AG09319 (cell line): ENCODE data around the gene SORBS2.
"Not testable (repeated sequence)": the region's sequence is repeated elsewhere in the genome, so short reads cannot be mapped to it uniquely, and the experiment has no call there.

Source experiments
- DNase-seq: peaks from one replicate; pipeline ENCODE4 v3.0.0-alpha.2; 2010; ENCODE audit warnings: low read depth; ENCODE audit errors: extremely low read depth
- CTCF ChIP-seq: IDR thresholded peaks from 2 replicates; pipeline ENCODE4 v1.5.1; 2011; ENCODE audit warnings: low read depth, mild to moderate bottlenecking, inconsistent platforms, low read length, moderate library complexity

SORBS2 gene

GRCh38 chr4:185718578-185719499, 93.2 kb downstream of the SORBS2 start:
- TF ChIP-seq CTCF, result no peak
- no peak for DNase-seq

DNA sequence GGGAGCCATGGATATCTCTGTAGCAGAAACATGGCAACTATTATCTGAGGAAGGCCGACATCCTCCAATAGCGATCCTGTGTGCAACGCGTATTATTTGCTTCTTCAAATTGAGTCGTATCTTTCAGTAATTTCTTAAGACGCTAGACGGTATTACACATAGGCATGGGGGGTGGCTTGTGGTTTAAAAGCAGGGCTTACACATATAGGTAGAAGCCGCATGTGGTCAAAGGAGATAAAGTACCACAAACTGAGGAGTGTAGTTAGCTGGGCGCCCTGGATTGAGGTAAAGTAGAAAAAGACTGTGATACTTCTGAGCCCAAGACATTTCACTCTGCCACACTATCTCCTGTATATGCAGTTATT, 94.6 kb downstream of the SORBS2 start:
- no peak for DNase-seq
- no peak for TF ChIP-seq CTCF

GRCh38 chr4:185716577-185717376, 95.2 kb downstream of the SORBS2 start:
- no peak for DNase-seq
- TF ChIP-seq CTCF, result no peak

DNA sequence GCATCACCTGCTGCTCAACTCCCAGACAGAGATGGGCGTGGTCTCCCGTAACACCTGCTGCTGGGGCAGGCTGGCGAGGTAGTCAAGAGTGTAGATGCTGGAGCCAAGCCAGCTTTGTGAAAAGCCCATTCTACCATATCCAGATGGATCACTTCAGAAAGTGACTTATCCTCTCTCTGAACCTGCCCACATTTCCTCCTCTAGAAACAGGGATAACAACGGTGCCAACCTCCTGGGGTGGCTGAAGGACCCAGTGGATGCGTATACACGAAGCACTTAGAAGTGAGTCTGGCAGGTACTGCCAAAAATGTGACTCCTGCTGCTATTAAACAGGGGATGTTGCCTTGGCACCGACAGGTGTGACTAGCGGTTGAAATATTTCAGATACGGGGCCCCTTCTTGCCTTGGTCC, 95.8 kb downstream of the SORBS2 start:
- DNase-seq, result no peak
- no peak for TF ChIP-seq CTCF

- DNase-seq, result not testable (repeated sequence)
Observed at GRCh38 chr4:185714524-185714923, 97.5 kb downstream of the SORBS2 start.

DNA sequence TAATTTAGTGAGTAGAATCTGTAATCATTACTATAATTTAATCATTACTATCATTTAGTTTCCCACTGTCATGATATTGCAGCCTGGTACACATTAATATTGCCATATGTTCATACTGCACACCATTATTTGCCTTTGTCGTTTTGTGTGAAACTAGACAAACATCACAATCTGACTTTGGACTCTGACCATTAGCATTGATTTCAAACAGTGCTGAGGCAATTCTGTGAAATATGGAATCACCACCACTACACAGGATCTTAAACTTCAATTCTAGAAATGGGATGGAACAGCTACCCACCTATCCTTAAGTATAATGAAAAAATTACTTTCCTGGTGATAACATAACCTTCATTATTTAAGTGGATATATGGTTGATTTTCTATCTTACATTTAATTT, 98.3 kb downstream of the SORBS2 start:
- no peak for TF ChIP-seq CTCF
- no peak for DNase-seq

DNA sequence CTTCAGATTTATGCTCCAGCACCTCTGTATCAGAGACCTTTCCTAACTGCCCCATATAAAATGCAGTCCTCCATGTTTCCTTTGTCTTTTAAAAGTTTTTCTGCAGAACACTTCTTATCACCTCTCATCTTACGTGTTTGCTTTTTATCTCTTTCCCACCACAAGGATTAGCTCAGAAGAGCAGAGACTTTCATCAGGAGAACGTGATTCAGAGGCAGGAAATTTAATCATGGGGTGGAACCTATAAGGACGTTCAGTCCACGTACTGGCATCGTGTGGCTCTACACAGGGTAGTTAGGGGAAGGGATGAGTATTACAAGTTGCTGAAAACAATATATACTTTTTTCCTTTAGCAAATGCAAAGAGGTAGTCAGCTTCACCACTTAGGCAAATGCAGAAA, 98.7 kb downstream of the SORBS2 start:
- no peak for DNase-seq
- TF ChIP-seq CTCF, result no peak
